Measurements from ENCODE around the gene RFX2. TPM values are rescaled to one million over a fixed set of nuclear protein-coding genes. Genes with fewer than 3 reads are reported as not detected.

Gene RFX2
- total and polyA plus RNA-seq, 3 experiments from 2014 or later: 1.5 to 4.9 (median 4.2) TPM

DNA sequence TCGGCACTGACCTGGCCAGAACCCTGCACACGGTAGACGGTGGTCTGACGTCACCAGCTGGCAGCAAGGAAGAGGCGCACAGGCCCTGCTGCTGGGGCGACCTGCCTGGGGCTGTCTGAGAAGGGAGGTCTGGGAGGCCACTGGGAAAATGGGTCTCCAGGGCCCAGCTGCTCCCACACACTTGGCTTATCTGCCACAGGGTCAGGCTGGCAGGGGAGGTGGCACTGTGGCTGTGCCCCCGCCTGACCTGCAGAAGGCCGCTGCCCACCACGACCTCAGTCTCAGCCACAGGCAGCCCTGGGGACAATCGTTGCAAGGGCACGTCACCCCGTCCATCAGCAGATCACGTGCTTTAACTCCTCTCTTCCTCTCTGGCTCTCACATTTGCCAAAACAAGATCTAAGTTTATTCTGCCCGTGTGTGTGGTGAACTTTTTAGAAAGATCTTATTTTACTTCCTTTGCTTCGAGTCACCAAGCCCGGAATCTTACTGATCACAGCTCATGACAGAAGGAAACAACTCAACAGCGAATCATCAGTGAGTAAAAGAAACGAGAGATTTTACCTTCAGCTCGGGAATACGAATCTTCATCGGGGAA is 87.1 kb downstream of the RFX2 start:
- no peaks in the 10 kb centered on the region for H3K36me3 ChIP-seq (ENCODE audit: insufficient read depth, low read length)
- no peaks in the 10 kb centered on the region for H3K9me3 Mint-ChIP-seq
- H3K4me1 ChIP-seq (ENCODE audit: insufficient read depth, low read length): no peaks in the 10 kb centered on the region
- peaks cover 6 to 17% of the 10 kb centered on the region in 2 donors for H3K27me3 Mint-ChIP-seq
- no peak overlapping the region for H3K4me3 ChIP-seq (ENCODE audit: low read length)
- no peak overlapping the region for H3K4me3 Mint-ChIP-seq
- peak overlapping the region in 1 of 8 donors; percentile 31 for H3K27ac Mint-ChIP-seq
- no peaks in the 10 kb centered on the region for H3K9me3 ChIP-seq (ENCODE audit: low read length)
- CTCF ChIA-PET: interaction anchor here (1.2 to 3.0 kb wide), 12 partner anchors 26 to 226 kb away, joined by 3 to 31 read pairs (median 4); partner anchors contain the start of gene NRTN
- DNase-seq: peak in 1 of 5 donors; percentile 10
- no peaks in the 10 kb centered on the region for H3K36me3 Mint-ChIP-seq
- POLR2A ChIA-PET: no interaction called here
- H3K27ac ChIP-seq (ENCODE audit: low read depth, low read length): no peak overlapping the region
- no peaks in the 10 kb centered on the region for H3K27me3 ChIP-seq (ENCODE audit: insufficient read depth, low read length, poor library complexity, severe bottlenecking)
- no peaks in the 10 kb centered on the region for H3K4me1 Mint-ChIP-seq

- H3K36me3 Mint-ChIP-seq: no peaks in the 10 kb centered on the region
- POLR2A ChIA-PET: no interaction called here
- peak in 1 of 5 donors; percentile 4 for DNase-seq
- H3K9me3 Mint-ChIP-seq: no peaks in the 10 kb centered on the region
- H3K4me1 Mint-ChIP-seq: no peaks in the 10 kb centered on the region
- H3K4me3 Mint-ChIP-seq: no peak overlapping the region
- H3K27me3 Mint-ChIP-seq: peaks cover 6 to 17% of the 10 kb centered on the region in 2 donors
- Histone ChIP-seq H3K36me3 (ENCODE audit: insufficient read depth, low read length) (no peaks in the 10 kb centered on the region), H3K27ac (ENCODE audit: low read depth, low read length) (no peak overlapping the region), H3K4me1 (ENCODE audit: insufficient read depth, low read length) (no peaks in the 10 kb centered on the region), H3K27me3 (ENCODE audit: insufficient read depth, low read length, poor library complexity, severe bottlenecking) (no peaks in the 10 kb centered on the region), H3K4me3 (ENCODE audit: low read length) (no peak overlapping the region), H3K9me3 (ENCODE audit: low read length) (no peaks in the 10 kb centered on the region)
- H3K27ac Mint-ChIP-seq: no peak overlapping the region
- CTCF ChIA-PET: interaction anchor here (0.7 to 3.0 kb wide), 22 partner anchors 9 to 228 kb away, joined by 3 to 31 read pairs (median 4); partner anchors contain the start of gene NRTN
Measured at GRCh38 chr19:6022570-6023064, 87.7 kb downstream of the RFX2 start.

DNA sequence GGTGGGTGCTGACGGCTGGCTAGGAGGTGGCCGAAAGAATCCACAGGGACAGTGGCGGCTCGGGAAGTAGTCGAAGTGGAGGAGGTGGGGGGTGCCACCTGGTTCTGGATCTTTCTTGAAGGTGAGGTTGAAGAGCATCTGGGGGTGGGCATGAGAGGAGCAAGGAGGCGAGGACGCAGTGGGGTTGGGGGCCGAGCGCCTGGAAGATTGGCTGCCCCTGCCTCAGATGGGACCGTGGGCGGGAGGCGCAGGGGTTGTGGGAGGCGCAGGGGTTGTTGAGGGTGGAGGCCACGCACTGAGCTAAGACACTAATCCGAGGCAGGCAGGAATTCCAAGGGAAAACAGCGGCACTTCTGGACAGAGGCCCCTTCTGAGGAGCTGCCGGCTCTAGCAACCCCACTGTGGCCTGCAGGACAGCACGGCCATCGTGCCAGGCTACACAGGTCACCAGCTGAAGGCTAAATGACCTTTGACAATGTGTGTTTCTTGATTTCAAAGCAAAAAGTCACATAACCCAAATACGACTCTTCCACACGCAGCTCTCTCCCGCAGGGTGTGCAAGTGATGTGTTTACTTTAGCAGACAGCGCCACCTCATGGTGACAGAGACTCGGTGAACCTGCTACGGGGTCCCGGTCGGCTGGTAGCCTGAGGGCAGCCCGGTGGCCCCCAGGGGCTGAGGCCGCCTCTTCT is 88.3 kb downstream of the RFX2 start:
- ChIA-PET POLR2A (no interaction called here), CTCF (interaction anchor here (0.7 to 3.0 kb wide), 20 partner anchors 9 to 227 kb away, joined by 3 to 31 read pairs (median 4); partner anchors contain the start of gene NRTN)
- no peaks in the 10 kb centered on the region for H3K4me1 ChIP-seq (ENCODE audit: insufficient read depth, low read length)
- Mint-ChIP-seq H3K4me1 (no peaks in the 10 kb centered on the region), H3K4me3 (no peak overlapping the region), H3K27ac (no peak overlapping the region), H3K36me3 (no peaks in the 10 kb centered on the region), H3K9me3 (no peaks in the 10 kb centered on the region), H3K27me3 (peaks cover 5 to 17% of the 10 kb centered on the region in 2 donors)
- H3K36me3 ChIP-seq (ENCODE audit: insufficient read depth, low read length): no peaks in the 10 kb centered on the region
- peak; percentile 58 to 79 (median 66) for DNase-seq
- no peak overlapping the region for H3K4me3 ChIP-seq (ENCODE audit: low read length)
- no peak overlapping the region for H3K27ac ChIP-seq (ENCODE audit: low read depth, low read length)
- no peaks in the 10 kb centered on the region for H3K27me3 ChIP-seq (ENCODE audit: insufficient read depth, low read length, poor library complexity, severe bottlenecking)
- no peaks in the 10 kb centered on the region for H3K9me3 ChIP-seq (ENCODE audit: low read length)

GRCh38 chr19:6020972-6021805 is 89.1 kb downstream of the RFX2 start:
- H3K4me3 ChIP-seq (ENCODE audit: low read length): no peak overlapping the region
- Mint-ChIP-seq H3K27me3 (peaks cover 3 to 17% of the 10 kb centered on the region in 2 donors), H3K36me3 (no peaks in the 10 kb centered on the region), H3K4me3 (no peak overlapping the region), H3K4me1 (no peaks in the 10 kb centered on the region), H3K27ac (no peak overlapping the region), H3K9me3 (no peaks in the 10 kb centered on the region)
- H3K4me1 ChIP-seq (ENCODE audit: insufficient read depth, low read length): no peaks in the 10 kb centered on the region
- no peak overlapping the region for H3K27ac ChIP-seq (ENCODE audit: low read depth, low read length)
- H3K36me3 ChIP-seq (ENCODE audit: insufficient read depth, low read length): no peaks in the 10 kb centered on the region
- H3K9me3 ChIP-seq (ENCODE audit: low read length): no peaks in the 10 kb centered on the region
- ChIA-PET CTCF (interaction anchor here (1.0 to 3.0 kb wide), 12 partner anchors 8 to 226 kb away, joined by 3 to 31 read pairs (median 5); partner anchors contain the start of gene NRTN), POLR2A (interaction anchor here (0.6 kb wide), 1 partner anchor 131 kb away, joined by 4 read pairs; no protein-coding TSS in a partner anchor)
- H3K27me3 ChIP-seq (ENCODE audit: insufficient read depth, low read length, poor library complexity, severe bottlenecking): no peaks in the 10 kb centered on the region
- peak in 1 of 5 donors; percentile 38 for DNase-seq

- Histone ChIP-seq H3K4me3 (ENCODE audit: low read length) (no peak overlapping the region), H3K27ac (ENCODE audit: low read depth, low read length) (no peak overlapping the region), H3K36me3 (ENCODE audit: insufficient read depth, low read length) (no peaks in the 10 kb centered on the region), H3K27me3 (ENCODE audit: insufficient read depth, low read length, poor library complexity, severe bottlenecking) (no peaks in the 10 kb centered on the region), H3K9me3 (ENCODE audit: low read length) (no peaks in the 10 kb centered on the region), H3K4me1 (ENCODE audit: insufficient read depth, low read length) (no peaks in the 10 kb centered on the region)
- ChIA-PET POLR2A (interaction anchor here (0.6 kb wide), 1 partner anchor 130 kb away, joined by 4 read pairs; no protein-coding TSS in a partner anchor), CTCF (interaction anchor here (1.0 to 3.0 kb wide), 2 partner anchors 14 to 217 kb away, joined by 3 to 31 read pairs; partner anchors contain the start of gene NRTN)
- Mint-ChIP-seq H3K9me3 (no peaks in the 10 kb centered on the region), H3K36me3 (no peaks in the 10 kb centered on the region), H3K27ac (no peak overlapping the region), H3K27me3 (peaks cover 3 to 17% of the 10 kb centered on the region in 2 donors), H3K4me1 (no peaks in the 10 kb centered on the region), H3K4me3 (no peak overlapping the region)
- no peak for DNase-seq
Measured at GRCh38 chr19:6020166-6020882, 90.0 kb downstream of the RFX2 start.

GRCh38 chr19:6018786-6019185 is 91.5 kb downstream of the RFX2 start:
- ChIA-PET CTCF (no interaction called here), POLR2A (no interaction called here)
- Histone ChIP-seq H3K36me3 (ENCODE audit: insufficient read depth, low read length) (no peaks in the 10 kb centered on the region), H3K27me3 (ENCODE audit: insufficient read depth, low read length, poor library complexity, severe bottlenecking) (no peaks in the 10 kb centered on the region), H3K4me1 (ENCODE audit: insufficient read depth, low read length) (no peaks in the 10 kb centered on the region), H3K27ac (ENCODE audit: low read depth, low read length) (no peak overlapping the region), H3K4me3 (ENCODE audit: low read length) (no peak overlapping the region), H3K9me3 (ENCODE audit: low read length) (no peaks in the 10 kb centered on the region)
- Mint-ChIP-seq H3K27me3 (peaks cover 1 to 17% of the 10 kb centered on the region in 2 donors), H3K9me3 (no peaks in the 10 kb centered on the region), H3K4me3 (no peak overlapping the region), H3K4me1 (no peaks in the 10 kb centered on the region), H3K27ac (no peak overlapping the region), H3K36me3 (no peaks in the 10 kb centered on the region)
- DNase-seq: peak in 1 of 5 donors; percentile 36

DNA sequence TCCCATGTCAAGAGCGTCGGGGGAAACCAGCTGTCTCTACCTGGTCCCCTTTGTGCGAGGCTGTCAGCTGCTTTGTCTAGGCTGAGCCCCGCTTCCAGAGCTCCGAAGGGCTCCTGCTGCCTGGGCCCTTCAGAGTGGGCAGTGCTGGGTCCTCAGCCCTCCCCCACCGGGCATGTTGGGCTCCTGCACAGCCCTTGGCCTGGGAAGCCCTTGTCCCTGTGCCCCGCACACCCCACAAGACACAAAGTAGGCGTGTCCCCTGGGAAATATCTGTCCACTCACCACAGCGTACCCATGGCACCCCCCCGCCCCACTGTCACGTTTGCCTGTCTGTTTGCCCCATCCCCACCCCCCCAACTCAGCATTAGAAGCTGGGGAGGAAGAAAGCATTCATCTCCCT is 92.7 kb downstream of the RFX2 start:
- ChIA-PET CTCF (interaction anchor here (0.9 kb wide), 1 partner anchor 50 kb away, joined by 4 read pairs; no protein-coding TSS in a partner anchor), POLR2A (interaction anchor here (0.6 kb wide), 1 partner anchor 213 kb away, joined by 3 read pairs; no protein-coding TSS in a partner anchor)
- no peak overlapping the region for H3K4me3 ChIP-seq (ENCODE audit: low read length)
- no peaks in the 10 kb centered on the region for H3K27me3 ChIP-seq (ENCODE audit: insufficient read depth, low read length, poor library complexity, severe bottlenecking)
- Mint-ChIP-seq H3K9me3 (no peaks in the 10 kb centered on the region), H3K27me3 (peaks cover 1 to 17% of the 10 kb centered on the region in 2 donors), H3K27ac (no peak overlapping the region), H3K4me3 (no peak overlapping the region), H3K4me1 (no peaks in the 10 kb centered on the region), H3K36me3 (no peaks in the 10 kb centered on the region)
- no peaks in the 10 kb centered on the region for H3K9me3 ChIP-seq (ENCODE audit: low read length)
- H3K27ac ChIP-seq (ENCODE audit: low read depth, low read length): no peak overlapping the region
- no peaks in the 10 kb centered on the region for H3K36me3 ChIP-seq (ENCODE audit: insufficient read depth, low read length)
- H3K4me1 ChIP-seq (ENCODE audit: insufficient read depth, low read length): no peaks in the 10 kb centered on the region
- DNase-seq: no peak
